ENCODE measurements around the gene MAP3K3. TPM values are rescaled to one million over a fixed set of nuclear protein-coding genes. Genes with fewer than 3 reads are reported as not detected.

Gene MAP3K3
- total RNA-seq, 1 experiment from 2014 or later: 16.2 TPM

DNA sequence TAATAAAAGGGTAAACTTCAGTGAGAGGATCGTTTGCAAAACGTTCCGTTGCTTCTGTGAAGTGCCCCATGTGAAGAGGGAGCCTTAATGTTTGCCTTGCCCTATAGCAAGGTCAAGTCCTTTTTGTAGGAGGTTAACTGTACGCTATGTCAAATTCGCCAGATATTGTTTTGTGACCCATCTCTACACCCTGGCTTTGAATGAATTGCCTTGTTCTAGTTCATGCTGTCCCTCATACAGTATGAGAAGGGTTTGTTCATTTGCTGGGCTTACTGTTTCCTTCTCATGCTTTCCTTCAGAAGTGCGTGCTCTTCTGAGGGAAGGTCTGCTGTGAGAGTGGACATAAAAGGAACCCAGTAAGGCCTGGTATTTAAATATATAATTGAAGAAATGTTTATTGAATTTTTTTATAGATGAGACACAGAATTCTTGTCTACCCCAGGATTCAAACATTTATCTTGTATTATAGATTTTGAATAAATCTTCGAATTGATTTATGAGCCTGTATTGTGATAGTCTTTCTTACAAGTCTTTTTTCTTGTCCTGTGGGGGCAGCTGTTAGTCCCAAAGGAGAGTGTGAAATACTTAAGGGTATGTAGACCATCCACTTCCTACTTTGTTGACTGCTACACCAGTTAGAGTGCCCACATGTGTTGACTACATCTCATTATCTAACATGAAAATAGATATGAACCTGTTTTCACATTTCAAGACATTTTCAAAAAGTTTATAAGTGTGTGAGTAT, 1.7 kb downstream of the MAP3K3 start:
- Histone ChIP-seq H3K4me3 (ENCODE audit: low read depth, low read length) (peak overlapping the region; percentile 95), H3K4me1 (no peaks in the 10 kb centered on the region; the same call in 1 of the 2 replicates), H3K9me3 (no peaks in the 10 kb centered on the region), H3K36me3 (ENCODE audit: control insufficient read depth, insufficient read depth, low read length) (no peaks in the 10 kb centered on the region), H3K27me3 (replicated peaks; ENCODE audit: control insufficient read depth, insufficient read depth, low read length) (no peaks in the 10 kb centered on the region)
- ChIA-PET CTCF (no interaction called here), POLR2A (no interaction called here)
- TSS peak; percentile 27 for BruUV-seq (replicated peaks)
- Mint-ChIP-seq H3K36me3 (ENCODE audit: insufficient read depth, unreplicated experiment) (peaks cover 12% of the 10 kb centered on the region), H3K27me3 (ENCODE audit: insufficient read depth, unreplicated experiment) (no peaks in the 10 kb centered on the region), H3K4me3 (ENCODE audit: unreplicated experiment) (peak overlapping the region; percentile 94), H3K27ac (ENCODE audit: unreplicated experiment) (no peak overlapping the region), H3K9me3 (ENCODE audit: unreplicated experiment) (no peaks in the 10 kb centered on the region), H3K4me1 (ENCODE audit: low read depth, unreplicated experiment) (peaks cover 16% of the 10 kb centered on the region)
- no peak for DNase-seq
- TF ChIP-seq CTCF (IDR thresholded peaks at IDR 0.05; ENCODE audit: insufficient read depth in 1 of 2, low read depth in 1 of 2, low read length in 1 of 2, severe bottlenecking in 1 of 2, unreplicated experiment in 1 of 2): no peak
- intact Hi-C loops (cut with micrococcal nuclease; ENCODE audit: unreplicated experiment): loop anchor here (5.0 to 10.0 kb wide), 2 partner anchors 73 to 221 kb away; partner anchors contain the start of gene SMARCD2

GRCh38 chr17:63624531-63624880, 2.3 kb downstream of the MAP3K3 start:
- no peak for DNase-seq
- intact Hi-C loops (cut with micrococcal nuclease; ENCODE audit: unreplicated experiment): loop anchor here (5.0 to 10.0 kb wide), 2 partner anchors 73 to 220 kb away; partner anchors contain the start of gene SMARCD2
- no TSS peak for BruUV-seq (replicated peaks)
- CTCF ChIA-PET: no interaction called here
- Mint-ChIP-seq H3K27ac (ENCODE audit: unreplicated experiment) (no peak overlapping the region), H3K36me3 (ENCODE audit: insufficient read depth, unreplicated experiment) (peaks cover 12% of the 10 kb centered on the region), H3K4me1 (ENCODE audit: low read depth, unreplicated experiment) (peaks cover 16% of the 10 kb centered on the region), H3K9me3 (ENCODE audit: unreplicated experiment) (no peaks in the 10 kb centered on the region), H3K4me3 (ENCODE audit: unreplicated experiment) (peak overlapping the region; percentile 49), H3K27me3 (ENCODE audit: insufficient read depth, unreplicated experiment) (no peaks in the 10 kb centered on the region)
- POLR2A ChIA-PET: no interaction called here
- no peaks in the 10 kb centered on the region for H3K27me3 ChIP-seq (replicated peaks; ENCODE audit: control insufficient read depth, insufficient read depth, low read length)
- TF ChIP-seq CTCF (IDR thresholded peaks at IDR 0.05; ENCODE audit: insufficient read depth in 1 of 2, low read depth in 1 of 2, low read length in 1 of 2, severe bottlenecking in 1 of 2, unreplicated experiment in 1 of 2): no peak
- H3K9me3 ChIP-seq: no peaks in the 10 kb centered on the region
- H3K4me1 ChIP-seq: no peaks in the 10 kb centered on the region; the same call in 1 of the 2 replicates
- no peak overlapping the region for H3K4me3 ChIP-seq (ENCODE audit: low read depth, low read length)
- H3K36me3 ChIP-seq (ENCODE audit: control insufficient read depth, insufficient read depth, low read length): no peaks in the 10 kb centered on the region

GRCh38 chr17:63626551-63627180, 4.4 kb downstream of the MAP3K3 start:
- Mint-ChIP-seq H3K9me3 (ENCODE audit: unreplicated experiment) (no peaks in the 10 kb centered on the region), H3K27me3 (ENCODE audit: insufficient read depth, unreplicated experiment) (no peaks in the 10 kb centered on the region), H3K27ac (ENCODE audit: unreplicated experiment) (no peak overlapping the region), H3K4me1 (ENCODE audit: low read depth, unreplicated experiment) (peaks cover 6% of the 10 kb centered on the region), H3K4me3 (ENCODE audit: unreplicated experiment) (no peak overlapping the region), H3K36me3 (ENCODE audit: insufficient read depth, unreplicated experiment) (peaks cover 8% of the 10 kb centered on the region)
- intact Hi-C loops (cut with micrococcal nuclease; ENCODE audit: unreplicated experiment): loop anchor here (10.0 kb wide), 1 partner anchor 218 kb away; the partner anchor contains the start of gene SMARCD2
- no peaks in the 10 kb centered on the region; the same call in 1 of the 2 replicates for H3K4me1 ChIP-seq
- H3K9me3 ChIP-seq: no peaks in the 10 kb centered on the region
- no peaks in the 10 kb centered on the region for H3K27me3 ChIP-seq (replicated peaks; ENCODE audit: control insufficient read depth, insufficient read depth, low read length)
- POLR2A ChIA-PET: no interaction called here
- BruUV-seq (replicated peaks): no TSS peak
- DNase-seq: no peak
- TF ChIP-seq CTCF (IDR thresholded peaks at IDR 0.05; ENCODE audit: insufficient read depth in 1 of 2, low read depth in 1 of 2, low read length in 1 of 2, severe bottlenecking in 1 of 2, unreplicated experiment in 1 of 2): no peak
- no peak overlapping the region for H3K4me3 ChIP-seq (ENCODE audit: low read depth, low read length)
- no peaks in the 10 kb centered on the region for H3K36me3 ChIP-seq (ENCODE audit: control insufficient read depth, insufficient read depth, low read length)
- CTCF ChIA-PET: no interaction called here

All from Caco-2 (cell line).